WTC11 (cell line): ENCODE results near the gene NDRG3. TPM values are rescaled to one million over a fixed set of nuclear protein-coding genes. Genes with fewer than 3 reads are reported as not detected.
A peak's percentile ranks its signal among the peaks of the same experiment; 100 is the strongest.
"Not testable (repeated sequence)": the region's sequence is repeated elsewhere in the genome, so short reads cannot be mapped to it uniquely, and the experiment has no call there.

Source experiments
- ATAC-seq: fragments of 200-7000 bp; cut with Tn5 transposase; 2 replicates; pipeline ENCODE4 v1.10.0; 2021; ENCODE audit warnings: mild to moderate bottlenecking, moderate library complexity
- CTCF ChIA-PET: fragments of 300-600 bp; sonication (Branson Sonifier 250); formaldehyde crosslinking; loops from one replicate; lab custom pipeline; 2021; ENCODE audit warnings: antibody characterized with exemption; lab: Charles Lee
- POLR2A ChIA-PET: fragments of 350-600 bp; sonication (Branson Sonifier 250); formaldehyde crosslinking; loops from one replicate; lab custom pipeline; 2021; ENCODE audit warnings: antibody characterized with exemption; lab: Charles Lee
- DNase-seq: peaks from one replicate; pipeline ENCODE4 v3.0.0; 2021; ENCODE audit warnings: low spot score
- H3K27ac Mint-ChIP-seq: 2 replicates; pipeline ENCODE4 v1.8.0; 2021; ENCODE audit warnings: mixed read lengths
- H3K27me3 Mint-ChIP-seq: 2 replicates; pipeline ENCODE4 v1.8.0; 2021; ENCODE audit warnings: low read depth, mild to moderate bottlenecking, moderate library complexity, mixed read lengths
- H3K36me3 Mint-ChIP-seq: 2 replicates; pipeline ENCODE4 v1.8.0; 2021; ENCODE audit warnings: mixed read lengths
- H3K4me1 Mint-ChIP-seq: 2 replicates; pipeline ENCODE4 v1.8.0; 2022; ENCODE audit warnings: mixed read lengths
- H3K4me3 Mint-ChIP-seq: 2 replicates; pipeline ENCODE4 v1.8.0; 2021; ENCODE audit warnings: mild to moderate bottlenecking, moderate library complexity, mixed read lengths
- H3K9me3 Mint-ChIP-seq: 2 replicates; pipeline ENCODE4 v1.8.0; 2021; ENCODE audit warnings: mixed read lengths
- AR ChIP-seq: fragments of 250-450 bp; sonication (Bioruptor Pico); IDR thresholded peaks from 2 replicates; pipeline ENCODE4 v1.9.0; 2021; ENCODE audit warnings: mild to moderate bottlenecking
- ATF2 ChIP-seq: sonication (generic); formaldehyde crosslinking; IDR thresholded peaks from 2 replicates; pipeline ENCODE4 v1.8.1; 2022; ENCODE audit warnings: low read depth, missing genetic modification reagents, borderline replicate concordance
- CDX4 ChIP-seq: fragments of 250-450 bp; sonication (Bioruptor Pico); IDR thresholded peaks from 2 replicates; pipeline ENCODE4 v1.9.0; 2021; ENCODE audit warnings: moderate library complexity, mild to moderate bottlenecking, inconsistent platforms, borderline replicate concordance
- CREB1 ChIP-seq: sonication (generic); formaldehyde crosslinking; IDR thresholded peaks from 2 replicates; pipeline ENCODE4 v1.8.0; 2023; ENCODE audit warnings: mild to moderate bottlenecking, missing genetic modification reagents
- E2F4 ChIP-seq: sonication (generic); formaldehyde crosslinking; IDR thresholded peaks from 2 replicates; pipeline ENCODE4 v1.8.1; 2022; ENCODE audit warnings: low read depth, mild to moderate bottlenecking, moderate library complexity, missing genetic modification reagents, borderline replicate concordance
- ESRRA ChIP-seq: sonication (generic); formaldehyde crosslinking; IDR thresholded peaks from 2 replicates; pipeline ENCODE4 v1.8.1; 2022; ENCODE audit warnings: mild to moderate bottlenecking, missing genetic modification reagents, borderline replicate concordance
- ETV6 ChIP-seq: sonication (generic); formaldehyde crosslinking; IDR thresholded peaks from 2 replicates; pipeline ENCODE4 v1.8.1; 2022; ENCODE audit warnings: mild to moderate bottlenecking, missing genetic modification reagents
- GRHL2 ChIP-seq: fragments of 250-450 bp; sonication (Bioruptor Pico); IDR thresholded peaks from 2 replicates; pipeline ENCODE4 v1.8.0; 2022; ENCODE audit warnings: mild to moderate bottlenecking, moderate library complexity; ENCODE audit not compliant: insufficient replicate concordance, severe bottlenecking
- IRF2 ChIP-seq: sonication (generic); formaldehyde crosslinking; IDR thresholded peaks from 2 replicates; pipeline ENCODE4 v1.8.0; 2022; ENCODE audit warnings: low read depth, missing genetic modification reagents, borderline replicate concordance
- JAZF1 ChIP-seq: fragments of 250-450 bp; sonication (Bioruptor Pico); IDR thresholded peaks from 2 replicates; pipeline ENCODE4 v1.9.0; 2021; ENCODE audit warnings: moderate library complexity, mild to moderate bottlenecking, inconsistent platforms
- MXD4 ChIP-seq: fragments of 250-450 bp; sonication (Bioruptor Pico); IDR thresholded peaks from 2 replicates; pipeline ENCODE4 v1.8.0; 2021; ENCODE audit warnings: mild to moderate bottlenecking, moderate library complexity, borderline replicate concordance
- NFE2L1 ChIP-seq: sonication (generic); formaldehyde crosslinking; IDR thresholded peaks from 2 replicates; pipeline ENCODE4 v1.8.1; 2023; ENCODE audit warnings: missing genetic modification reagents
- NR1H2 ChIP-seq: sonication (generic); formaldehyde crosslinking; IDR thresholded peaks from 2 replicates; pipeline ENCODE4 v1.9.0; 2021; ENCODE audit warnings: mild to moderate bottlenecking, moderate library complexity, missing genetic modification reagents
- PREB ChIP-seq: sonication (generic); formaldehyde crosslinking; IDR thresholded peaks from 2 replicates; pipeline ENCODE4 v1.8.1; 2022; ENCODE audit warnings: mild to moderate bottlenecking, missing genetic modification reagents, moderate library complexity, borderline replicate concordance
- PRRX2 ChIP-seq: fragments of 250-450 bp; sonication (Bioruptor Pico); IDR thresholded peaks from 2 replicates; pipeline ENCODE4 v1.8.0; 2021; ENCODE audit warnings: mild to moderate bottlenecking
- STAT6 ChIP-seq: sonication (generic); formaldehyde crosslinking; conservative IDR thresholded peaks from 2 replicates; pipeline ENCODE4 v1.8.1; 2023; ENCODE audit warnings: mild to moderate bottlenecking, low read depth, missing genetic modification reagents, moderate library complexity
- ZNF219 ChIP-seq: sonication (generic); formaldehyde crosslinking; IDR thresholded peaks from 2 replicates; pipeline ENCODE4 v1.8.0; 2023; ENCODE audit warnings: missing genetic modification reagents, mild to moderate bottlenecking, borderline replicate concordance
- ZNF416 ChIP-seq: fragments of 250-450 bp; sonication (Bioruptor Pico); IDR thresholded peaks from 2 replicates; pipeline ENCODE4 v1.9.0; 2021; ENCODE audit warnings: mild to moderate bottlenecking, inconsistent platforms
- total RNA-seq: library from RNA; stranded (reverse); gene quantifications from 3 replicates; pipeline ENCODE4 v1.2.3, GENCODE V29; 2021

The NDRG3 gene
- total RNA-seq, 1 experiment from 2014 or later = 27.0 TPM

GRCh38 chr20:36695467-36695866 is 50.4 kb downstream of the NDRG3 start:
- TF ChIP-seq ESRRA (CRISPR knock-in tag) = peak; percentile 83; the same call in 1 of the 2 replicates
- peaks cover 36% of the 10 kb centered on the region for H3K36me3 Mint-ChIP-seq
- peaks cover 33% of the 10 kb centered on the region for H3K9me3 Mint-ChIP-seq
- CTCF ChIA-PET, ATAC-seq, H3K27me3 Mint-ChIP-seq, H3K4me3 Mint-ChIP-seq, H3K4me1 Mint-ChIP-seq, POLR2A ChIA-PET: not testable (repeated sequence)
- DNase-seq = peak; percentile 18
- peak overlapping the region; percentile 87 for H3K27ac Mint-ChIP-seq

- peaks cover 5% of the 10 kb centered on the region for H3K36me3 Mint-ChIP-seq
- H3K27me3 Mint-ChIP-seq = no peaks in the 10 kb centered on the region
- no peak overlapping the region for H3K27ac Mint-ChIP-seq
- CTCF ChIA-PET = interaction anchor here (0.6 to 1.9 kb wide), 3 partner anchors 9 to 120 kb away, joined by 4 to 7 read pairs (median 5); no protein-coding TSS in a partner anchor
- POLR2A ChIA-PET = no interaction called here
- no peak overlapping the region for H3K4me3 Mint-ChIP-seq
- DNase-seq (no peak), ATAC-seq (no peak)
- TF ChIP-seq STAT6 (CRISPR knock-in tag) (no peak), JAZF1 (CRISPR knock-in tag) (no peak), PRRX2 (no peak), ETV6 (CRISPR knock-in tag) (no peak), ZNF219 (CRISPR knock-in tag) (no peak), PREB (CRISPR knock-in tag) (no peak), ZNF416 (no peak), NFE2L1 (no peak), NR1H2 (CRISPR knock-in tag) (no peak), E2F4 (no peak), ATF2 (no peak), GRHL2 (CRISPR knock-in tag) (no peak), IRF2 (no peak), MXD4 (CRISPR knock-in tag) (no peak), AR (CRISPR knock-in tag) (no peak), CDX4 (no peak), ESRRA (CRISPR knock-in tag) (no peak), CREB1 (CRISPR knock-in tag) (no peak)
- peaks cover 4% of the 10 kb centered on the region for H3K9me3 Mint-ChIP-seq
- H3K4me1 Mint-ChIP-seq = no peaks in the 10 kb centered on the region
These were observed 57.3 kb downstream of the NDRG3 start for GRCh38 chr20:36688630-36689029.
